Measurements from ENCODE around the gene TRPV5. TPM values are rescaled to one million over a fixed set of nuclear protein-coding genes. Genes with fewer than 3 reads are reported as not detected.
A peak's percentile ranks its signal among the peaks of the same experiment; 100 is the strongest.

TRPV5 gene
- total and polyA plus RNA-seq, 2 of the 8 experiments (the other 6 are each of a cell fraction or from before 2014, with no cell fraction given) = 0.03 TPM; not detected in 1

DNA sequence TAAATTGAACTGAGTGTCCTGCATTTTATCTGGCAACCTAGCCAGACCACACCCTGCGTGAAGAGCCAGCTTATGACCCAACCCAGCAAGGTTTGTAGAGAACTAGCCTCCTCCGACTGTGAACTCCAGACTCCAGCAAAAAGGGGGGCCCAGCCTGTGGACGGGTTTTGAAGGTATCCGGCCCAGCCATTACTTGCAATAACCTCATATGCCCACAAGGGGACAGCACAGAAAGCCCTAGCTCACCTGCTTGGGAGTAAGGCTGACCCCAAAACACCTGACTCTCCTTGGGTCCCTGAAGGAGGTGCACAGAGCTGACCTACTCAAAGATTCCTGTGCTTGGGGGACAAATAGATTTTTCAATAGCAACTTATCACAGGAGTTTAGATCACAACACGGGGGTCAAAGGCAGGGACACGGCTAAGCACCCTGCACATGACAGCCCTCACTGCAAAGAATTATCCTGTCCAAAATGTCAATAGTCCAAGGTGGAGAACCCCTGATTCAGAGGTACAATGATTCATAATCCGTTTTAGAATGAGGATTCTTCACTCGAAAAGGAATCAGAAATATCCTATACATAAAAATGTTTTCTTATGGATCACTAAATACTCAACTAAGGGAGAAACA lies 52.6 kb downstream of the TRPV5 start:
- no peak overlapping the region for H3K4ac ChIP-seq (replicated peaks; ENCODE audit: insufficient read length, low read depth, low read length)
- H4K20me1 ChIP-seq (replicated peaks in 1 of 2; ENCODE audit: control insufficient read depth in 1 of 2, insufficient read depth in 2 of 2, low read length in 2 of 2) = no peaks in the 10 kb centered on the region
- no peak overlapping the region for H3K4me2 ChIP-seq (ENCODE audit: insufficient read depth in 1 of 2, low read depth in 2 of 2, low read length in 2 of 2)
- H2BK12ac ChIP-seq (ENCODE audit: low read depth, low read length) = no peak overlapping the region
- no peak overlapping the region for H2BK20ac ChIP-seq (ENCODE audit: low read length)
- no peak overlapping the region for H2BK15ac ChIP-seq (ENCODE audit: low read length)
- POLR2A ChIA-PET (ENCODE audit: partially characterized antibody) = no interaction called here
- no peak overlapping the region for H3K23ac ChIP-seq (ENCODE audit: insufficient read length)
- H3K4me1 ChIP-seq (replicated peaks in 1 of 4; ENCODE audit: control insufficient read depth in 3 of 4, insufficient read depth in 4 of 4, low read length in 3 of 4) = peaks cover 0 to 8% (median 2%) of the 10 kb centered on the region in 4 experiments; a peak in 2 of 7 replicates
- H3K79me1 ChIP-seq (ENCODE audit: low read depth, low read length) = no peaks in the 10 kb centered on the region
- no peak overlapping the region for H3K27ac ChIP-seq (ENCODE audit: low read depth, low read length)
- H3K27me3 ChIP-seq (replicated peaks in 1 of 4; ENCODE audit: control insufficient read depth in 3 of 4, extremely low read depth in 1 of 4, insufficient read depth in 3 of 4, low read length in 3 of 4) = 0 out of 7 replicates have a peak, but pooled peaks cover 0 to 2% (median 0%) of the 10 kb centered on the region in 4 experiments
- DNase-seq (ENCODE audit: low read depth in 1 of 2, low spot score in 2 of 2) = peak; percentile 23 to 78
- FAIRE-seq = peak; percentile 94
- no peak overlapping the region for H3K9ac ChIP-seq (replicated peaks in 1 of 4; ENCODE audit: extremely low read depth in 1 of 4, low read depth in 3 of 4, low read length in 3 of 4)
- no peak overlapping the region for H3K56ac ChIP-seq (replicated peaks; ENCODE audit: insufficient read length, low read depth, low read length)
- no peak overlapping the region for H2AK5ac ChIP-seq (ENCODE audit: low read depth, low read length)
- no peaks in the 10 kb centered on the region for H3K79me2 ChIP-seq (ENCODE audit: control insufficient read depth in 1 of 2, insufficient read depth in 2 of 2, low read length in 2 of 2)
- no peaks in the 10 kb centered on the region for H3K23me2 ChIP-seq (ENCODE audit: low read depth, low read length)
- no peak overlapping the region for H4K8ac ChIP-seq (ENCODE audit: extremely low read depth, insufficient read depth, low read length)
- H2BK5ac ChIP-seq (ENCODE audit: low read depth, low read length) = no peak overlapping the region
- H3K18ac ChIP-seq (ENCODE audit: extremely low read depth, low read length) = no peak overlapping the region
- H2AFZ ChIP-seq (ENCODE audit: low read length) = no peak overlapping the region
- H4K5ac ChIP-seq (ENCODE audit: insufficient read length, low read depth, low read length) = no peak overlapping the region
- H3K4me3 ChIP-seq (ENCODE audit: extremely low read depth in 1 of 4, insufficient read depth in 2 of 4, low read depth in 3 of 4, low read length in 4 of 4) = no peak overlapping the region
- WGBS, 2 experiments (ENCODE audit: extremely low coverage in 1 of 2, insufficient coverage in 1 of 2, insufficient read length in 1 of 2, insufficient replicate concordance in 2 of 2, low coverage in 1 of 2, low lambda C conversion rate in 2 of 2, missing lambda C conversion rate in 1 of 2) = 40% methylated on average over 8 of the region's 8 CpGs; no CpG with 5 or more reads in 1 of the 2 experiments
- CTCF ChIA-PET (ENCODE audit: partially characterized antibody) = interaction anchor here (0.6 to 13.9 kb wide), 44 partner anchors 8 to 649 kb away, joined by 3 to 332 read pairs (median 3); partner anchors contain the start of gene TRPV5
- no peak overlapping the region for H2BK120ac ChIP-seq (replicated peaks; ENCODE audit: low read depth, low read length)
- no peaks in the 10 kb centered on the region for H3K9me3 ChIP-seq (ENCODE audit: insufficient read depth in 2 of 2, low read depth in 1 of 2, low read length in 1 of 2)
- H3K36me3 ChIP-seq (ENCODE audit: control insufficient read depth in 2 of 4, insufficient read depth in 4 of 4, low read length in 3 of 4) = no peaks in the 10 kb centered on the region
- no peak overlapping the region for H4K91ac ChIP-seq (replicated peaks; ENCODE audit: insufficient read length, low read length)
- H3K14ac ChIP-seq (ENCODE audit: insufficient read length) = no peak overlapping the region
- peak; percentile 77 to 84 for TF ChIP-seq RAD21 (IDR thresholded peaks at IDR 0.05 in 1 of 2, conservative IDR thresholded peaks at IDR 0.05 in 1 of 2; ENCODE audit: low read depth in 2 of 2, low read length in 2 of 2)
- no peak for TF ChIP-seq SIX5 (IDR thresholded peaks at IDR 0.05; ENCODE audit: low read depth, low read length)
- TF ChIP-seq, protein P1, sequence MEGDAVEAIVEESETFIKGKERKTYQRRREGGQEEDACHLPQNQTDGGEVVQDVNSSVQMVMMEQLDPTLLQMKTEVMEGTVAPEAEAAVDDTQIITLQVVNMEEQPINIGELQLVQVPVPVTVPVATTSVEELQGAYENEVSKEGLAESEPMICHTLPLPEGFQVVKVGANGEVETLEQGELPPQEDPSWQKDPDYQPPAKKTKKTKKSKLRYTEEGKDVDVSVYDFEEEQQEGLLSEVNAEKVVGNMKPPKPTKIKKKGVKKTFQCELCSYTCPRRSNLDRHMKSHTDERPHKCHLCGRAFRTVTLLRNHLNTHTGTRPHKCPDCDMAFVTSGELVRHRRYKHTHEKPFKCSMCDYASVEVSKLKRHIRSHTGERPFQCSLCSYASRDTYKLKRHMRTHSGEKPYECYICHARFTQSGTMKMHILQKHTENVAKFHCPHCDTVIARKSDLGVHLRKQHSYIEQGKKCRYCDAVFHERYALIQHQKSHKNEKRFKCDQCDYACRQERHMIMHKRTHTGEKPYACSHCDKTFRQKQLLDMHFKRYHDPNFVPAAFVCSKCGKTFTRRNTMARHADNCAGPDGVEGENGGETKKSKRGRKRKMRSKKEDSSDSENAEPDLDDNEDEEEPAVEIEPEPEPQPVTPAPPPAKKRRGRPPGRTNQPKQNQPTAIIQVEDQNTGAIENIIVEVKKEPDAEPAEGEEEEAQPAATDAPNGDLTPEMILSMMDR (IDR thresholded peaks at IDR 0.05; ENCODE audit: control extremely low read depth in 1 of 3, insufficient read depth in 1 of 3, low read depth in 1 of 3, low read length in 3 of 3) = peak; percentile 83 to 96 (median 95)
- TF ChIP-seq RNF2 (IDR thresholded peaks at IDR 0.05; ENCODE audit: borderline replicate concordance, low read depth, low read length, missing control alignments, poor library complexity, severe bottlenecking) = no peak
- 0 out of 2 replicates have a peak, but pooled peaks have one; percentile 35 for TF ChIP-seq YY1 (IDR thresholded peaks at IDR 0.05; ENCODE audit: low read depth, low read length)
- no peak for TF ChIP-seq SAP30 (IDR thresholded peaks at IDR 0.05; ENCODE audit: insufficient read depth, insufficient replicate concordance, low read length)
- no peak for TF ChIP-seq BRCA1 (IDR thresholded peaks at IDR 0.05; ENCODE audit: low read depth, low read length)
- no peak for TF ChIP-seq KDM5A (IDR thresholded peaks at IDR 0.05; ENCODE audit: low read length)
- TF ChIP-seq TCF12 (IDR thresholded peaks at IDR 0.05; ENCODE audit: low read depth, low read length) = no peak

Measured in H1 (cell line).